ENCODE results near the gene IGFALS. TPM values are rescaled to one million over a fixed set of nuclear protein-coding genes. Genes with fewer than 3 reads are reported as not detected.

Gene IGFALS
- total RNA-seq, 3 donors from 2014 or later = 0.32 to 0.44 (median 0.33) TPM

DNA sequence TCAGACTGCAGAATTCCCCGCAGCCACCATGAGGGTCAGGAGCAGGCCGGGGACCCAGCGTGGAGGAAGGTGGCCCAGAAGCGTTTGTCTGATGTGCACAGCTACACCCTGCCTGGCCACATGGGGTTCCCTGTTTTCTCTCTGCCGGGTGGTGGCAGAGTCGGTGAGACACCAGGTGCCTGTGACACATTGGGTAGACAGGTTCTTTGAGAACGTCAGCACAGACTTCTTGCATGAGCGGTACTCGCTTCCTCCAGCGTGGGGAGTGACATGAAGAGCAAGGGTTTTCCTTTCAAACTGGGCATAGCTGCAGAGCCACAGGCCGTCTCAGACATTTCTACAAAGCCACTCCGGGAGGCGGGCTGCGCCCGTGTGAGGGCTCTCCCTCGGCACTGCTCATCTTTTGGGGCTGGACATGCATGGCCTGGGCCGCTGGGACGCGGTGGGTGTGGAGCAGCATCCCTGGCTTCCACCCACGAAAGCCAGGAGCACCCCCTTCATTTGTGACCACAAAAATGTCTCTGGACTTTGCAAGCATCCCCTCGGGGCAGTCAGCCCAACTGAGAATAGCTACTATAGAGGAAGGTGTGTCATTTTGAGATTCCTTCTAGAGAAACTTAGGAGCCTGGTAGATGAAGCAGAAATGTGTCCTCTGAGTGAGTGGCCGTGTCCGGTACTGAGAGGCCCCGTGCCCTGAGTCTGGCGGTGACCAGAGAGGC is 48.2 kb downstream of the IGFALS start:
- H3K27me3 ChIP-seq = no peaks in the 10 kb centered on the region
- H3K4me1 ChIP-seq = no peaks in the 10 kb centered on the region
- peak in 1 of 2 donors; percentile 49 for DNase-seq (ENCODE audit: low spot score in 2 of 2)
- no peaks in the 10 kb centered on the region for H3K36me3 ChIP-seq
- no peak overlapping the region for H3K4me3 ChIP-seq
- intact Hi-C loops (cut with DNase I; ENCODE audit: low total_unique reads) = no loop called here
- H3K9me3 ChIP-seq = no peaks in the 10 kb centered on the region
- H3K27ac ChIP-seq = no peak overlapping the region
- TF ChIP-seq CTCF (IDR thresholded peaks at IDR 0.05) (no peak), POLR2A (IDR thresholded peaks at IDR 0.05) (no peak), POLR2AphosphoS5 (IDR thresholded peaks at IDR 0.05) (no peak)

DNA sequence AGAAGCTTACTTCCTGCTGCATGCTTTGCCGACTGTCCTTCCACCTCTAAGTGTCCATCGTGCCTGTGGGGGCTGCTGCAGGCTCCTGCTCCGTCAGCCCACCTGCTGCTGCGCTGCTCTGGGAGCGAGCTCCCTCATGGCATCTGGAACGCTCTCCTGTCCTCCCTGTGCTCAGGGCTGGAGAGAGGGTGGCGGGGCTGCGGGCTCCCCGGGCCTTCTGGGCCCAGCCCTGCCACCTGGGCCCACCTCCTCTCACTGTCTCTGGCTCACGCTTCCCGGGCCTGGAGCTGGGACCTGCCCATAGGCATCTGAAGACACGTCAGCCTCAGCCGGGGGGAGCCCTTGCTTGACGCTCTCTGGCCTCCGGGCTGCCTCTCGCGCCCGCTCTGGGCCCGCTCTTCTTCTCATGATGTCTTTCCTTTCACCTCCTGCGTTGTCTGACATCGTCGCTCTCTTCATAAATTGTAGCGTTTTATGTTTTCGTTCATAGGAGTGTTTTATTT is 49.1 kb downstream of the IGFALS start:
- Histone ChIP-seq H3K27ac (no peak overlapping the region), H3K9me3 (no peaks in the 10 kb centered on the region), H3K36me3 (no peaks in the 10 kb centered on the region), H3K4me1 (no peaks in the 10 kb centered on the region), H3K4me3 (no peak overlapping the region), H3K27me3 (no peaks in the 10 kb centered on the region)
- intact Hi-C loops (cut with DNase I; ENCODE audit: low total_unique reads) = no loop called here
- no peak for DNase-seq (ENCODE audit: low spot score in 2 of 2)
- TF ChIP-seq POLR2AphosphoS5 (IDR thresholded peaks at IDR 0.05) (no peak), CTCF (IDR thresholded peaks at IDR 0.05) (no peak), POLR2A (IDR thresholded peaks at IDR 0.05) (no peak)

- H3K27me3 ChIP-seq = no peaks in the 10 kb centered on the region
- no peaks in the 10 kb centered on the region for H3K36me3 ChIP-seq
- no peak overlapping the region for H3K4me3 ChIP-seq
- TF ChIP-seq POLR2A (IDR thresholded peaks at IDR 0.05) (no peak), POLR2AphosphoS5 (IDR thresholded peaks at IDR 0.05) (no peak), CTCF (IDR thresholded peaks at IDR 0.05) (no peak)
- no peak for DNase-seq (ENCODE audit: low spot score in 2 of 2)
- H3K9me3 ChIP-seq = no peaks in the 10 kb centered on the region
- no peaks in the 10 kb centered on the region for H3K4me1 ChIP-seq
- intact Hi-C loops (cut with DNase I; ENCODE audit: low total_unique reads) = no loop called here
- H3K27ac ChIP-seq = no peak overlapping the region
Measured at GRCh38 chr16:1743376-1744337, 49.8 kb downstream of the IGFALS start.

- Histone ChIP-seq H3K4me3 (no peak overlapping the region), H3K36me3 (no peaks in the 10 kb centered on the region), H3K4me1 (no peaks in the 10 kb centered on the region), H3K9me3 (no peaks in the 10 kb centered on the region), H3K27me3 (no peaks in the 10 kb centered on the region), H3K27ac (no peak overlapping the region)
- intact Hi-C loops (cut with DNase I; ENCODE audit: low total_unique reads) = no loop called here
- no peak for TF ChIP-seq POLR2AphosphoS5 (IDR thresholded peaks at IDR 0.05)
- DNase-seq (ENCODE audit: low spot score in 2 of 2) = no peak
Measured at GRCh38 chr16:1741553-1742165, 51.8 kb downstream of the IGFALS start.

DNA sequence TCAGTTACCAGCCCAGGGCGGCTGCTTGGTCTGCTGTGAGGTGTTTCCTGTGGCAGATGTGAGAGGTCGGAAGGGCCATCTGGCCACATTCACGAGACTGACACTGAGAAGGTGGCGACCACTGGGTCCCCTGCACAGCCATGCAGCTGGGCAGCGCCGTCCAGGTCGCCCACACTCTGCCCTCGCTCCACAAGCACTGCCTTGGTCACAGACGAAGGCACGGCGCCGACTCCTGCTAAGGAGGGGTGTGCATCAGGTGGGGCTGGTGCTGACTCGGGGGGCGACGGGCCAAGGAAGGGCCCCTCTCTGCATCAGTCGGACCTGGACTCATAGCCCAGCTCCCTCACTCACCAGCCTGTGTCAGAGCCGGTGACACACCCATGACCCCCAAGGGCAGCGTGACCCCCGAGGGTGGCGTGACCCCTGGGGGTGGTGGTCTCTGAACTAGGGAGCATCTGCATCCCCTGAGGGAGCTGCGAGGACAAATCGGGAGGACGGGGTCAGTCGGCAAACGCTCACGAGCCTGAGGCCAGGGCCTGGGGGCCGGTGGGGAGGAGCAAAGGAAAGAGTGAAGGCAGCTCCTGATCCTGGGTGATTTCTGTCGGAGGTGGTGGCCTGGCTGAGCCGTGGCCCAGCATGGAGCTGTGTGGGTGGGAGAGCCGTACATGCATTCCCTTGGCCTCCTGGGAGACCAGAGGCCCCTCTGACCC is 52.6 kb downstream of the IGFALS start:
- Histone ChIP-seq H3K27me3 (no peaks in the 10 kb centered on the region), H3K4me1 (no peaks in the 10 kb centered on the region), H3K9me3 (no peaks in the 10 kb centered on the region), H3K27ac (no peak overlapping the region), H3K4me3 (no peak overlapping the region), H3K36me3 (no peaks in the 10 kb centered on the region)
- no peak for DNase-seq (ENCODE audit: low spot score in 2 of 2)
- TF ChIP-seq POLR2A (IDR thresholded peaks at IDR 0.05) (no peak), CTCF (IDR thresholded peaks at IDR 0.05) (no peak), POLR2AphosphoS5 (IDR thresholded peaks at IDR 0.05) (no peak)
- intact Hi-C loops (cut with DNase I; ENCODE audit: low total_unique reads) = no loop called here

Measured in breast epithelium (tissue), 4 donors.